HepG2 (cell line): ENCODE results near the gene LAMTOR1. TPM values are rescaled to one million over a fixed set of nuclear protein-coding genes. Genes with fewer than 3 reads are reported as not detected.
"Not testable (repeated sequence)": the region's sequence is repeated elsewhere in the genome, so short reads cannot be mapped to it uniquely, and the experiment has no call there.

Source experiments
- ATAC-seq: fragments of 200-7000 bp; cut with Tn5 transposase; 3 replicates; pipeline ENCODE4 v1.9.1; 2020; ENCODE audit warnings: mild to moderate bottlenecking, moderate library complexity
- BruUV-seq: library from RNA; stranded (reverse); fragments of 400-500 nt; replicated peaks from 2 replicates; lab custom pipeline; 2021; lab: Mats Ljungman, UMichigan
- CTCF ChIA-PET: fragments of 300-600 bp; formaldehyde crosslinking; extraction: SDS; loops from one replicate; lab custom pipeline; 2021; ENCODE audit warnings: low total read pairs, inconsistent platforms, low intra/inter-chr PET ratio; lab: Yijun Ruan, JAX
- POLR2A ChIA-PET: fragments of 350-600 bp; sonication (Branson Sonifier 250); formaldehyde crosslinking; loops from one replicate; lab custom pipeline; 2020; ENCODE audit warnings: antibody characterized with exemption, inconsistent platforms; lab: Yijun Ruan, JAX
- DNase-seq: peaks from one replicate; pipeline ENCODE4 v3.0.0-alpha.2; 2015; ENCODE audit warnings: low spot score
- FAIRE-seq: peaks from 3 replicates; lab custom pipeline; 2011; peaks lifted over from hg19 to GRCh38; lab: Jason Lieb, UNC
- H2AFZ ChIP-seq: one replicate; pipeline ENCODE4 v1.6.1; 2011; ENCODE audit warnings: low read length, inconsistent platforms
- H3K27ac ChIP-seq: fragments of 300-600 bp; 3 replicates; pipeline ENCODE4 v1.8.0; 2011; ENCODE audit warnings: mixed run types, mild to moderate bottlenecking, mixed read lengths, low read length, inconsistent platforms; ENCODE audit not compliant: insufficient read depth; ENCODE audit errors: extremely low read length
- H3K27me3 ChIP-seq, 2 experiments: fragments of 200-600 bp in 1 of 2; 2 replicates in 1 of 2; 3 replicates in 1 of 2; pipeline versions ENCODE4 v1.6.0 to v1.8.0; 2011; ENCODE audit warnings: low read length in 2 of 2, mild to moderate bottlenecking in 2 of 2, moderate library complexity in 2 of 2, inconsistent platforms in 1 of 2; ENCODE audit not compliant: insufficient read depth in 2 of 2, control insufficient read depth in 1 of 2
- H3K36me3 ChIP-seq, 2 experiments: fragments of 200-600 bp in 1 of 2; replicated peaks in 1 of 2; 2 replicates in 1 of 2; 3 replicates in 1 of 2; pipeline versions ENCODE4 v1.5.1 to v1.8.0; 2011; ENCODE audit warnings: low read length in 2 of 2, inconsistent platforms in 1 of 2; ENCODE audit not compliant: insufficient read depth in 2 of 2, control insufficient read depth in 1 of 2
- H3K4me1 ChIP-seq: 2 replicates; pipeline ENCODE4 v1.5.1; 2012; ENCODE audit warnings: low read length, inconsistent platforms; ENCODE audit not compliant: insufficient read depth
- H3K4me2 ChIP-seq: 2 replicates; pipeline ENCODE4 v1.6.0; 2011; ENCODE audit warnings: low read depth, low read length, inconsistent platforms
- H3K4me3 ChIP-seq, 3 experiments: fragments of 200-600 bp in 1 of 3; sonication (generic), shearing (Covaris generic) in 1 of 3; replicated peaks in 1 of 3; 2 replicates each; pipeline ENCODE4 v1.5.1; 2011 to 2016; ENCODE audit warnings: low read length in 3 of 3, inconsistent platforms in 2 of 3, low read depth in 2 of 3, mild to moderate bottlenecking in 2 of 3, control low read depth in 1 of 3, mixed read lengths in 1 of 3; ENCODE audit not compliant: insufficient read depth in 1 of 3
- H3K79me2 ChIP-seq: one replicate; pipeline ENCODE4 v1.6.1; 2011; ENCODE audit warnings: low read length, inconsistent platforms; ENCODE audit not compliant: insufficient read depth
- H3K9ac ChIP-seq: 2 replicates; pipeline ENCODE4 v1.6.0; 2011; ENCODE audit warnings: mild to moderate bottlenecking, low read depth, low read length, inconsistent platforms; ENCODE audit not compliant: insufficient read depth
- H3K9me3 ChIP-seq: 2 replicates; pipeline ENCODE4 v1.5.1; 2012; ENCODE audit warnings: mild to moderate bottlenecking, low read length
- H4K20me1 ChIP-seq: 2 replicates; pipeline ENCODE4 v1.6.0; 2011; ENCODE audit warnings: inconsistent platforms, mild to moderate bottlenecking, low read length, moderate library complexity; ENCODE audit not compliant: insufficient read depth
- CREB3 ChIP-seq: sonication (generic); formaldehyde crosslinking; IDR thresholded peaks from 2 replicates; pipeline ENCODE4 v1.5.0; 2020; ENCODE audit warnings: missing genetic modification reagents
- CTCF ChIP-seq: sonication (generic); formaldehyde crosslinking; IDR thresholded peaks from 2 replicates; pipeline ENCODE4 v1.5.0; 2020; ENCODE audit warnings: mild to moderate bottlenecking, missing genetic modification reagents, moderate library complexity
- IRX3 ChIP-seq: sonication (generic); formaldehyde crosslinking; IDR thresholded peaks from 2 replicates; pipeline ENCODE4 v1.8.1; 2023; ENCODE audit warnings: mild to moderate bottlenecking, low read depth, missing genetic modification reagents, borderline replicate concordance
- RBM22 ChIP-seq: fragments of 200-400 bp; formaldehyde crosslinking; optimal IDR thresholded peaks from 2 replicates; pipeline ENCODE3; 2017; ENCODE audit warnings: mild to moderate bottlenecking, low read length, moderate library complexity
- SMAD1 ChIP-seq: sonication (generic); formaldehyde crosslinking; IDR thresholded peaks from 2 replicates; pipeline ENCODE4 v1.4.0; 2020; ENCODE audit warnings: missing genetic modification reagents, low read depth, mild to moderate bottlenecking, borderline replicate concordance
- ZNF557 ChIP-seq: sonication (generic); formaldehyde crosslinking; IDR thresholded peaks from 2 replicates; pipeline ENCODE4 v1.4.0; 2020; ENCODE audit warnings: missing genetic modification reagents
- WGBS: methylation state at CpG from one replicate; pipeline ENCODE4 v1.1.6; 2017; ENCODE audit warnings: low lambda C conversion rate; 5-methylcytosine and 5-hydroxymethylcytosine counted together
- in situ Hi-C: cut with HindIII; loops from 2 replicates; pipeline ENCODE4 v1.10.0; 2017; ENCODE audit warnings: low pct_unique_long_range_greater_than_20kb; ENCODE audit not compliant: extremely low pct_ligation_motif_present
- intact Hi-C: fragments of 100-400 bp; cut with micrococcal nuclease; formaldehyde crosslinking; loops from one replicate; pipeline ENCODE4 v1.10.0; 2022; ENCODE audit not compliant: unreplicated experiment
- polyA plus RNA-seq, 8 experiments: library from polyadenylated mRNA; depleted of rRNA in 3 of 8; stranded (reverse) in 7 of 8; unstranded in 1 of 8; fragments of >200 nt; fragmentation: Illumina TruSeq in 4 of 8; extraction: Trizol in 4 of 8; gene quantifications; 2 replicates each; pipeline versions ENCODE4 v1.2.1 to v1.2.3, GENCODE V29; 2011 to 2016; ENCODE audit warnings: low read depth in 4 of 8, missing spikeins in 1 of 8, mixed read lengths in 1 of 8; ENCODE audit not compliant: insufficient read depth in 1 of 8
- total RNA-seq, 5 experiments: library from RNA; depleted of rRNA; stranded (reverse); fragments of >200 nt; fragmentation: Illumina TruSeq; extraction: Trizol; gene quantifications; 2 replicates each; pipeline ENCODE4 v1.2.3, GENCODE V29; 2016; ENCODE audit warnings: low read depth in 1 of 5

The LAMTOR1 gene
- total and polyA plus RNA-seq, 2 of the 13 experiments (the other 11 are each of a cell fraction or from before 2014, with no cell fraction given) = 60.4 to 66.0 TPM

- WGBS = 54% methylated on average over 6 of the region's 14 CpGs
- no peaks in the 10 kb centered on the region for H3K4me1 ChIP-seq
- no peak overlapping the region for H2AFZ ChIP-seq
- H3K9ac ChIP-seq = no peak overlapping the region
- ChIA-PET CTCF (no interaction called here), POLR2A (no interaction called here)
- in situ Hi-C loops = no loop called here
- H3K27ac ChIP-seq = no peak overlapping the region
- H3K4me3 ChIP-seq = no peak overlapping the region
- FAIRE-seq (no peak), DNase-seq (no peak), ATAC-seq (peak; percentile 67)
- H4K20me1 ChIP-seq = no peaks in the 10 kb centered on the region
- no peaks in the 10 kb centered on the region for H3K9me3 ChIP-seq
- no peaks in the 10 kb centered on the region for H3K79me2 ChIP-seq
- TF ChIP-seq RBM22 = no peak
- no peak for TF ChIP-seq ZNF557
- no peak for TF ChIP-seq SMAD1
- peak; percentile 42; the same call in 1 of the 2 replicates for TF ChIP-seq CTCF (CRISPR knock-in tag)
- TF ChIP-seq CREB3 (CRISPR knock-in tag) = no peak
- TF ChIP-seq IRX3 (CRISPR knock-in tag) = no peak
- BruUV-seq = no TSS peak
- intact Hi-C loops = no loop called here
- no peak overlapping the region; the same call in 1 of the 2 replicates for H3K4me2 ChIP-seq
- H3K27me3 ChIP-seq = no peaks in the 10 kb centered on the region
- H3K36me3 ChIP-seq = no peaks in the 10 kb centered on the region
Observed at GRCh38 chr11:72135891-72136683, 33.0 kb upstream of the LAMTOR1 start.

GRCh38 chr11:72135473-72135872 is 32.4 kb upstream of the LAMTOR1 start, which contains the start of gene FOLR3:
Gene FOLR3 (plus strand): TSS chr11:72135725. CDS start chr11:72135953, 228 bp downstream.
- H3K79me2 ChIP-seq, H3K4me3 ChIP-seq, DNase-seq, H3K27me3 ChIP-seq, H3K4me2 ChIP-seq, H3K27ac ChIP-seq, POLR2A ChIA-PET, FAIRE-seq, intact Hi-C loops, CTCF ChIA-PET, H3K9me3 ChIP-seq, H3K4me1 ChIP-seq, H4K20me1 ChIP-seq, H2AFZ ChIP-seq, BruUV-seq, H3K36me3 ChIP-seq, in situ Hi-C loops, H3K9ac ChIP-seq: not testable (repeated sequence)
- WGBS = 65% methylated on average over 2 of the region's 4 CpGs
- peak; percentile 46 for ATAC-seq
